Esophagus muscularis mucosa (tissue), 4 donors: ENCODE results near the gene STRIT1. TPM values are rescaled to one million over a fixed set of nuclear protein-coding genes. Genes with fewer than 3 reads are reported as not detected.

Experiments
- DNase-seq: peaks from one replicate; pipeline ENCODE4 v3.0.0-alpha.2; 2017; ENCODE audit errors: extremely low spot score
- H3K27ac ChIP-seq, 4 donors: fragments of 200-600 bp; sonication (generic); replicated peaks in 1 of 4; 1 replicate in 3 of 4; 2 replicates in 1 of 4; pipeline ENCODE4 v1.5.1; 2016 to 2019; ENCODE audit warnings: mild to moderate bottlenecking in 1 of 4
- H3K27me3 ChIP-seq, 4 donors: fragments of 200-600 bp; sonication (generic); one replicate each; pipeline versions ENCODE4 v1.5.1 to v1.6.0; 2016 to 2019
- H3K36me3 ChIP-seq, 4 donors: fragments of 200-600 bp; sonication (generic); one replicate each; pipeline ENCODE4 v1.5.1; 2016 to 2019
- H3K4me1 ChIP-seq, 4 donors: fragments of 200-600 bp; sonication (generic); one replicate each; pipeline ENCODE4 v1.5.1; 2016 to 2019
- H3K4me3 ChIP-seq, 4 donors: fragments of 200-600 bp; sonication (generic); 1 replicate in 2 of 4; 2 replicates in 2 of 4; pipeline ENCODE4 v1.5.1; 2016 to 2019; ENCODE audit warnings: mild to moderate bottlenecking in 4 of 4, moderate library complexity in 1 of 4
- H3K9me3 ChIP-seq, 4 donors: fragments of 200-600 bp; sonication (generic); 1 replicate in 3 of 4; 2 replicates in 1 of 4; pipeline ENCODE4 v1.5.1; 2016 to 2019
- EP300 ChIP-seq: sonication (generic); formaldehyde crosslinking; IDR thresholded peaks from one replicate; pipeline ENCODE4 v1.6.1; 2017; ENCODE audit warnings: antibody characterized with exemption
- POLR2A ChIP-seq: fragments of 450-650 bp; IDR thresholded peaks from one replicate; pipeline ENCODE4 v1.6.1; 2017; ENCODE audit warnings: antibody characterized with exemption, moderate library complexity, mild to moderate bottlenecking, low read depth
- POLR2AphosphoS5 ChIP-seq, 2 donors: sonication (generic); formaldehyde crosslinking; IDR thresholded peaks; one replicate each; pipeline ENCODE4 v1.6.1; 2017; ENCODE audit warnings: antibody characterized with exemption in 2 of 2
- WGBS: methylation state at CpG from one replicate; pipeline ENCODE4 v1.1.5; 2018; 5-methylcytosine and 5-hydroxymethylcytosine counted together
- intact Hi-C: fragments of 100-400 bp; cut with DNase I; formaldehyde crosslinking; loops from one replicate; pipeline ENCODE4 v1.15.1; 2023
- total RNA-seq, 4 donors: library from RNA; depleted of rRNA; stranded (reverse); fragments of >200 nt; gene quantifications; one replicate each; pipeline versions ENCODE4 v1.1.0 to v1.2.1, GENCODE V29; 2016
- TF ChIP-seq, protein P1 (sequence below), 3 experiments: fragments of 200-600 bp in 2 of 3; fragments of 450-650 bp in 1 of 3; sonication (generic) in 2 of 3; IDR thresholded peaks; one replicate each; pipeline ENCODE4 v1.5.1; 2017 to 2019; ENCODE audit warnings: antibody characterized with exemption in 3 of 3, mild to moderate bottlenecking in 2 of 3, moderate library complexity in 1 of 3

STRIT1 gene
- not detected for total RNA-seq

DNA sequence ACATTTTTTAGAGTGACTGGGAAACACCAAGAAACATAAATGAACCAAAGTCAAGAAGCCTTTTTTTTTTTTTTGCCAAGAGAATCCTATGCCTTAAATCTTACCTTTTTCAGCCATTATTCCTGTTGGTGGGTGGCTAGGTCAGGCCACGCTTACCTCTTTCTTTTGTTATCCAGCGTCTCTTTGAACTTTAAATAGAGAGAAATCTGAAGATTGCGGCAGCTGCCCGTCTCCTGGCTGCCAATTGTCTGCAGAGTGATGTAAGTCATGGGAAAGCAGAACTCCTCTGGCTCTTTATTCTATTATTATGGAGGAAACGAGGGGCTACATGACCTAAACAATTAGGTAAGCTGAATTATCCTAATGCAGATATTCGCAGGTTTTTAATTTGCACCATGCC, at the start of gene STRIT1:
Gene STRIT1, minus strand, starts transcription at position 168 of the 400 bp plus-strand sequence.
- intact Hi-C loops: no loop called here
- Histone ChIP-seq H3K4me1 (no peaks in the 10 kb centered on the region), H3K9me3 (peaks cover 0 to 10% (median 3%) of the 10 kb centered on the region in 4 donors), H3K36me3 (no peaks in the 10 kb centered on the region), H3K27ac (no peak within 1 kb of the TSS), H3K27me3 (no peaks in the 10 kb centered on the region), H3K4me3 (no peak within 1 kb of the TSS)
- no peak for TF ChIP-seq POLR2AphosphoS5 (IDR thresholded peaks at IDR 0.05)
- TF ChIP-seq, protein P1, sequence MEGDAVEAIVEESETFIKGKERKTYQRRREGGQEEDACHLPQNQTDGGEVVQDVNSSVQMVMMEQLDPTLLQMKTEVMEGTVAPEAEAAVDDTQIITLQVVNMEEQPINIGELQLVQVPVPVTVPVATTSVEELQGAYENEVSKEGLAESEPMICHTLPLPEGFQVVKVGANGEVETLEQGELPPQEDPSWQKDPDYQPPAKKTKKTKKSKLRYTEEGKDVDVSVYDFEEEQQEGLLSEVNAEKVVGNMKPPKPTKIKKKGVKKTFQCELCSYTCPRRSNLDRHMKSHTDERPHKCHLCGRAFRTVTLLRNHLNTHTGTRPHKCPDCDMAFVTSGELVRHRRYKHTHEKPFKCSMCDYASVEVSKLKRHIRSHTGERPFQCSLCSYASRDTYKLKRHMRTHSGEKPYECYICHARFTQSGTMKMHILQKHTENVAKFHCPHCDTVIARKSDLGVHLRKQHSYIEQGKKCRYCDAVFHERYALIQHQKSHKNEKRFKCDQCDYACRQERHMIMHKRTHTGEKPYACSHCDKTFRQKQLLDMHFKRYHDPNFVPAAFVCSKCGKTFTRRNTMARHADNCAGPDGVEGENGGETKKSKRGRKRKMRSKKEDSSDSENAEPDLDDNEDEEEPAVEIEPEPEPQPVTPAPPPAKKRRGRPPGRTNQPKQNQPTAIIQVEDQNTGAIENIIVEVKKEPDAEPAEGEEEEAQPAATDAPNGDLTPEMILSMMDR (IDR thresholded peaks at IDR 0.05): no peak
- no peak for TF ChIP-seq EP300
- no peak for TF ChIP-seq POLR2A
- DNase-seq: no peak
- WGBS: 75% methylated on average over 6 of the region's 6 CpGs

DNA sequence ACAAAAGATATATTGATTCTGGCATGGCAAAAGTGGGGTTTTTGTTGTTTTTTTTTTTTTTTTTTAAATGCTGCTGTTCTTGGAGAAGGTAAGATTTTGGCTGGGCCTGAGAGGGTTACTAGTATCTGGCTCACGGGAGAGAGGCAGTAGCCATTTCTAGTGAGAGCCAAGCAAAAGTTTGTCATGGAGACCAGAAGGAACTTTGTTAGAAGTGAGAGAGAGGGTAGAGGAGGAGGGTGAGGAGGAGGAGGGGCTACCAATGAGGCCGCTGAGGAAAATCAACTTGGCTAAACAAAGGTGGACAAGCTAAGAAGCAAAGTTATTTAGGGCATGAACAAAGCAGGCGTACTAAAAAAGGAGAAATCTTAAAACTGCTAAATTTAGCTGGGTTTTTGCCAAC, 48.9 kb upstream of the STRIT1 start:
- TF ChIP-seq EP300 (no peak), POLR2AphosphoS5 (IDR thresholded peaks at IDR 0.05) (no peak), POLR2A (no peak)
- TF ChIP-seq, protein P1 (IDR thresholded peaks at IDR 0.05): no peak
- Histone ChIP-seq H3K9me3 (no peaks in the 10 kb centered on the region), H3K36me3 (no peaks in the 10 kb centered on the region), H3K27ac (no peak overlapping the region), H3K4me1 (no peaks in the 10 kb centered on the region), H3K27me3 (no peaks in the 10 kb centered on the region), H3K4me3 (no peak overlapping the region)
- DNase-seq: no peak
- intact Hi-C loops: no loop called here
- WGBS: 54% methylated on average over 3 of the region's 3 CpGs

DNA sequence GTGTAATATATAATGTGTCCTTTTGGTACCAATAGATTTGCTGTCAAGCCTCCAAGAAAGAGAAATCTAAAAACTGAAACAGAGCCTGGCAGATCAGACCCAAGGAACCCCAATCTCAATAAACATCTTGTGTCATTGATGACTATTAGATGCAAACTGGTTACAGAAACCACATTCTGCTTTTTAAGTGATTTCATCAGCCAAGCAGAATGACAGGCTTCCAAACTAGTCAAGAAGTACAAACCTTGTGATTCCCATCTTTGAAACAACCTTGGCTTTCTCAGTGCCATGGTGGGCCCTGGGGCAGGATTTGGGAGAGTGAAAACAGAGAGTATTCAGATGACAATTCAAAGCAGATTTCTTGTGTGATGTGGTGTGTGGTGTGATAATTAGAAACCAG, 45.6 kb upstream of the STRIT1 start:
- intact Hi-C loops: no loop called here
- Histone ChIP-seq H3K9me3 (no peaks in the 10 kb centered on the region), H3K4me3 (no peak overlapping the region), H3K27me3 (no peaks in the 10 kb centered on the region), H3K36me3 (no peaks in the 10 kb centered on the region), H3K27ac (no peak overlapping the region), H3K4me1 (no peaks in the 10 kb centered on the region)
- TF ChIP-seq POLR2A: no peak
- no peak for TF ChIP-seq POLR2AphosphoS5 (IDR thresholded peaks at IDR 0.05)
- no peak for TF ChIP-seq EP300
- TF ChIP-seq, protein P1 (IDR thresholded peaks at IDR 0.05): no peak
- DNase-seq: no peak

DNA sequence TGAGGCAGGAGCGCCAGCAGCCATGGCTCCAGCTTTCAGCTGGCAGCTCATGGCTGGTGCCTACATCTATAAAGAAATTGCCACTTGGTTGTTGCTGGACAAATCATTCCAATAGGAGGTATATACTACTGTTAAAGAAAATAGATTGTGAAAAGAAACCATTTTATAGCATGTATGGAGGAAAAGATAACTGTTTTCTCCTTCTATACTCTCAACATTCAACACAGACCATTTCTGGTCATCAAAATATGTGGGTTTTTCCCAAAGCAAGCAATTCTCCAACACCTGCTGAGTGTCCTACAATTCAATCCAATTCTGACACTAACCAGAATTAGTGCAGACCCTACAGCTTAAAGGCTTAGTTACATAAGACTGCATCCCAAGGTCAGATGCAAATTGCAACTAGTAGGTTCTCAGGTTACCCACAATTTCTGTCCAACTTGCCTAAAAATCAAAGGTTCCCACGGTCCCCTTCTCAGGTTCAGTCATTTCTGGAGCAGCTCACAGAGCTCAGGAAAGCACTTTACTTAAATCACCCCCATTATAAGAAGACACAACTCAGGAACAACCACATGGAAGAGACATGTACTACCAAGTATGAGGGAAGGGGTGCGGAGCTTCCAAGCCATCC, 42.4 kb upstream of the STRIT1 start:
- intact Hi-C loops: no loop called here
- no peaks in the 10 kb centered on the region for H3K9me3 ChIP-seq
- H3K27me3 ChIP-seq: no peaks in the 10 kb centered on the region
- DNase-seq: no peak
- no peaks in the 10 kb centered on the region for H3K36me3 ChIP-seq
- no peaks in the 10 kb centered on the region for H3K4me1 ChIP-seq
- TF ChIP-seq, protein P1 (IDR thresholded peaks at IDR 0.05): no peak
- TF ChIP-seq POLR2AphosphoS5 (IDR thresholded peaks at IDR 0.05): no peak
- 83% methylated on average over 3 of the region's 3 CpGs for WGBS
- H3K4me3 ChIP-seq: no peak overlapping the region
- H3K27ac ChIP-seq: no peak overlapping the region
